Right lobe of liver (tissue), 6 donors: ENCODE results near the gene MINDY1. TPM values are rescaled to one million over a fixed set of nuclear protein-coding genes. Genes with fewer than 3 reads are reported as not detected.
A peak's percentile ranks its signal among the peaks of the same experiment; 100 is the strongest.

Source experiments
- ATAC-seq, 4 donors: fragments of 200-7000 bp; cut with Tn5 transposase; one replicate each; pipeline ENCODE4 v1.9.1; 2020; ENCODE audit warnings: mild to moderate bottlenecking in 4 of 4, moderate library complexity in 4 of 4
- DNase-seq, 3 donors: peaks; one replicate each; pipeline ENCODE4 v3.0.0-alpha.2; 2020
- H3K27ac ChIP-seq, 3 donors: fragments of 200-600 bp; one replicate each; pipeline ENCODE4 v1.8.0; 2022
- H3K27me3 ChIP-seq, 2 donors: fragments of 200-600 bp; one replicate each; pipeline ENCODE4 v1.8.0; 2022
- H3K36me3 ChIP-seq, 4 donors: fragments of 200-600 bp; sonication (generic) in 1 of 4; one replicate each; pipeline versions ENCODE4 v1.5.1 to v1.8.0; 2017 to 2022; ENCODE audit warnings: control low read depth in 1 of 4
- H3K4me1 ChIP-seq, 4 donors: fragments of 200-600 bp; sonication (generic) in 1 of 4; one replicate each; pipeline versions ENCODE4 v1.5.1 to v1.8.0; 2017 to 2022; ENCODE audit warnings: control low read depth in 1 of 4
- H3K4me3 ChIP-seq, 3 donors: fragments of 200-600 bp; one replicate each; pipeline ENCODE4 v1.8.0; 2022
- H3K9me3 ChIP-seq, 4 donors: fragments of 200-600 bp; sonication (generic) in 1 of 4; one replicate each; pipeline versions ENCODE4 v1.5.1 to v1.8.0; 2017 to 2022; ENCODE audit warnings: control low read depth in 1 of 4
- POLR2A ChIP-seq: fragments of 450-650 bp; IDR thresholded peaks from one replicate; pipeline ENCODE4 v1.6.1; 2017; ENCODE audit warnings: antibody characterized with exemption, mild to moderate bottlenecking
- WGBS: methylation state at CpG from one replicate; pipeline ENCODE4 v1.1.6; 2018; ENCODE audit warnings: low coverage, low lambda C conversion rate; ENCODE audit not compliant: insufficient coverage; ENCODE audit errors: missing lambda C conversion rate; 5-methylcytosine and 5-hydroxymethylcytosine counted together
- intact Hi-C, 2 donors: fragments of 100-400 bp; cut with DNase I; formaldehyde crosslinking; loops; one replicate each; pipeline versions ENCODE4 v1.11.2 to v1.14.1; 2022
- total RNA-seq, 6 experiments: library from RNA; depleted of rRNA in 2 of 6; stranded (reverse); fragments of >200 nt in 2 of 6; fragmentation: NEBNext Ultra II Directional in 3 of 6; extraction: Animal tissue kit (Norgen Biotek cat#: 25700) in 3 of 6; gene quantifications; one replicate each; pipeline versions ENCODE4 v1.1.0 to v1.2.4, GENCODE V29; 2016 to 2023
- TF ChIP-seq, protein P1 (sequence below), 4 donors: fragments of 200-600 bp in 3 of 4; fragments of 450-650 bp in 1 of 4; IDR thresholded peaks; one replicate each; pipeline versions ENCODE4 v1.5.1 to v1.8.0; 2016 to 2022; ENCODE audit warnings: antibody characterized with exemption in 4 of 4, mild to moderate bottlenecking in 2 of 4
- donor health status: DM: no; HTN: yes; CAD: no.
- donor health status: DM: no; HTN: no; CAD: no.
- donor health status: DM: no; HTN: no; CAD: no.
- donor health status: DM: no; HTN: yes; CAD: no.
- donor health status: DM: no; HTN: yes; CAD: no.

Gene MINDY1
- total RNA-seq, 6 experiments from 2014 or later, result 10.1 to 19.7 (median 15.4) TPM

- WGBS, result 4% methylated on average over 5 of the region's 48 CpGs
- peak; percentile 32 for TF ChIP-seq POLR2A
- TF ChIP-seq, protein P1, sequence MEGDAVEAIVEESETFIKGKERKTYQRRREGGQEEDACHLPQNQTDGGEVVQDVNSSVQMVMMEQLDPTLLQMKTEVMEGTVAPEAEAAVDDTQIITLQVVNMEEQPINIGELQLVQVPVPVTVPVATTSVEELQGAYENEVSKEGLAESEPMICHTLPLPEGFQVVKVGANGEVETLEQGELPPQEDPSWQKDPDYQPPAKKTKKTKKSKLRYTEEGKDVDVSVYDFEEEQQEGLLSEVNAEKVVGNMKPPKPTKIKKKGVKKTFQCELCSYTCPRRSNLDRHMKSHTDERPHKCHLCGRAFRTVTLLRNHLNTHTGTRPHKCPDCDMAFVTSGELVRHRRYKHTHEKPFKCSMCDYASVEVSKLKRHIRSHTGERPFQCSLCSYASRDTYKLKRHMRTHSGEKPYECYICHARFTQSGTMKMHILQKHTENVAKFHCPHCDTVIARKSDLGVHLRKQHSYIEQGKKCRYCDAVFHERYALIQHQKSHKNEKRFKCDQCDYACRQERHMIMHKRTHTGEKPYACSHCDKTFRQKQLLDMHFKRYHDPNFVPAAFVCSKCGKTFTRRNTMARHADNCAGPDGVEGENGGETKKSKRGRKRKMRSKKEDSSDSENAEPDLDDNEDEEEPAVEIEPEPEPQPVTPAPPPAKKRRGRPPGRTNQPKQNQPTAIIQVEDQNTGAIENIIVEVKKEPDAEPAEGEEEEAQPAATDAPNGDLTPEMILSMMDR (IDR thresholded peaks at IDR 0.05), result peak in 3 of 4 donors; percentile 29 to 53 (median 45)
- H3K27ac ChIP-seq, result peak overlapping the region; percentile 64 to 83 (median 75)
- peaks cover 0 to 7% (median 2%) of the 10 kb centered on the region in 4 donors for H3K4me1 ChIP-seq
- peak; percentile 81 to 86 (median 84) for ATAC-seq
- intact Hi-C loops, result no loop called here
- no peaks in the 10 kb centered on the region for H3K27me3 ChIP-seq
- peaks cover 1 to 23% (median 3%) of the 10 kb centered on the region in 4 donors for H3K36me3 ChIP-seq
- H3K9me3 ChIP-seq, result no peaks in the 10 kb centered on the region
- DNase-seq, result peak; percentile 75 to 82 (median 79)
- peak overlapping the region; percentile 75 to 91 (median 80) for H3K4me3 ChIP-seq
Measured at GRCh38 chr1:151047925-151048644, 41.4 kb upstream of the MINDY1 start.

- TF ChIP-seq, protein P1 (IDR thresholded peaks at IDR 0.05), result no peak
- peak; percentile 49 for TF ChIP-seq POLR2A
- intact Hi-C loops, result no loop called here
- Histone ChIP-seq H3K4me1 (peaks cover 0 to 7% (median 2%) of the 10 kb centered on the region in 4 donors), H3K36me3 (peaks cover 0 to 18% (median 1%) of the 10 kb centered on the region in 4 donors), H3K27ac (peak within 1 kb of the TSS; percentile 64 to 83 (median 75)), H3K27me3 (no peaks in the 10 kb centered on the region), H3K4me3 (peak within 1 kb of the TSS; percentile 75 to 91 (median 80)), H3K9me3 (no peaks in the 10 kb centered on the region)
- DNase-seq, result peak; percentile 75 to 76 (median 76)
- peak; percentile 81 to 86 (median 84) for ATAC-seq
- WGBS, result 0% methylated on average over 18 of the region's 29 CpGs
Measured at GRCh38 chr1:151047591-151047924, 40.9 kb upstream of the MINDY1 start, which contains the start of gene C1orf56. Gene C1orf56, plus strand, starts transcription at chr1:151047751. Its CDS starts 97 bp downstream, at chr1:151047848.

- Histone ChIP-seq H3K4me3 (no peak overlapping the region), H3K4me1 (peaks cover 0 to 4% (median 0%) of the 10 kb centered on the region in 4 donors), H3K27ac (no peak overlapping the region), H3K36me3 (peaks cover 0 to 6% (median 0%) of the 10 kb centered on the region in 4 donors), H3K9me3 (no peaks in the 10 kb centered on the region), H3K27me3 (no peaks in the 10 kb centered on the region)
- intact Hi-C loops, result no loop called here
- TF ChIP-seq, protein P1 (IDR thresholded peaks at IDR 0.05), result no peak
- TF ChIP-seq POLR2A, result no peak
- no peak for ATAC-seq
- 71% methylated on average over 1 of the region's 1 CpG for WGBS
- no peak for DNase-seq
Measured at GRCh38 chr1:151043163-151043562, 36.5 kb upstream of the MINDY1 start.

GRCh38 chr1:151039521-151039920 lies 32.8 kb upstream of the MINDY1 start:
- Histone ChIP-seq H3K4me1 (no peaks in the 10 kb centered on the region), H3K4me3 (no peak overlapping the region), H3K27me3 (no peaks in the 10 kb centered on the region), H3K36me3 (peaks cover 0 to 15% (median 2%) of the 10 kb centered on the region in 4 donors), H3K27ac (no peak overlapping the region), H3K9me3 (no peaks in the 10 kb centered on the region)
- no peak for ATAC-seq
- TF ChIP-seq, protein P1 (IDR thresholded peaks at IDR 0.05), result no peak
- no peak for TF ChIP-seq POLR2A
- intact Hi-C loops, result no loop called here
- DNase-seq, result no peak
- WGBS, result 94% methylated on average over 3 of the region's 3 CpGs
